Central memory CD8-positive, alpha-beta T cell (primary cell): Measurements from ENCODE around the gene MGARP.
"Not testable (repeated sequence)": the region's sequence is repeated elsewhere in the genome, so short reads cannot be mapped to it uniquely, and the experiment has no call there.

ENCODE experiments used
- ATAC-seq: fragments of 150-1000 bp; cut with Tn5 transposase; replicated peaks from 2 replicates; pipeline ENCODE4 v1.10.0; 2022; ENCODE audit warnings: mild to moderate bottlenecking, moderate FRiP score, moderate number of reproducible peaks; ENCODE audit not compliant: poor library complexity, severe bottlenecking; ENCODE audit errors: extremely low read depth
- DNase-seq, 2 donors: peaks; one replicate each; pipeline ENCODE4 v3.0.0; 2021; ENCODE audit warnings: low spot score in 2 of 2
- H3K27ac Mint-ChIP-seq: one replicate; pipeline ENCODE4 v1.8.0; 2022; ENCODE audit warnings: low read depth, mild to moderate bottlenecking, moderate library complexity, mixed read lengths
- H3K27me3 Mint-ChIP-seq: one replicate; pipeline ENCODE4 v1.8.0; 2022; ENCODE audit warnings: mixed read lengths
- H3K36me3 Mint-ChIP-seq: one replicate; pipeline ENCODE4 v1.8.0; 2022; ENCODE audit warnings: mild to moderate bottlenecking, moderate library complexity, mixed read lengths; ENCODE audit not compliant: insufficient read depth
- H3K4me1 Mint-ChIP-seq: one replicate; pipeline ENCODE4 v1.8.0; 2022; ENCODE audit warnings: mixed read lengths
- H3K4me3 Mint-ChIP-seq: one replicate; pipeline ENCODE4 v1.8.0; 2022; ENCODE audit warnings: mild to moderate bottlenecking, moderate library complexity, mixed read lengths
- H3K9me3 Mint-ChIP-seq: one replicate; pipeline ENCODE4 v1.8.0; 2022; ENCODE audit warnings: mixed read lengths

The MGARP gene

DNA sequence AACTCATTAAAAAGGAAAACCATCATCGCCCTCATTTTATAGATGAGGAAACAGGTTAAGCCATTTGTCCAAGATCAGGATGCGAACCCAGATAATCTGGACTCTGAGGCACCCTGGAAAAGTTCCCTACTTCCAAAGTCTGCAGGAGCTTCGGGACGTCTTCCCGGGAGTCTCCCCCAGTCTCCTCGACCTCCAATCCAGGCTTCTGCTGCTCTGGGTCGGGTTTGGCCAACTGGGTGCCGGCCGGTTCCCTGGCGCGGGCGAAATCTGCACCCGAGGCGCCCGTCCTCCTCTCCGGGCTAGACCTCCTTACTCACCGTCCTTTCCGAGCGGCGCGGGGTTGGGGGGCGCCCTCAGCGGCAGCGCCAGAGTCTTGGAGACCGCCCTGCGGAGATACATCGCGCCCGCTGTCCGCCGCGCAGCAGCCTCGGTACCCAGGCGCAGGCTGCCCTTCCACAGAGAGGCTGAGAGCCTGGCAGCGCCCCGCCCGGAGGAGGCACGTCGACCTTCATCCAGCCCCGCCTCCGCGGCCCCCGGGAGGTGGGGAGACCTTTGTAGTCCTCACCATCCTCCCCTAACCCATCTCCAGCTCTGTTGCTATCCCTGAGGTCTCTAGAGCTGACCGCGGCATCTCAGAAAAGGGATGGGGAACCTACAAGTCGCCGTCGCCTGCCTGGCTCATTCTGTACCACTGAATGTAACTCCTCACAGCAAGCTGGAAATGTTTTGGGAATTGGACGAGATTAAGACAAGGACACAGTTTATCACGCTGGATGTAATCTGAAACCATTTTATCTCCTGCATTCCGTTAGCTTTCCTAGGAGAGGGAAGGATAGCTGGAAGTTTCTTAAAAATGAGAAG lies at the start of gene MGARP:
MGARP (minus strand) TSS at position 466 of the 861 bp plus-strand sequence; CDS start at position 399, 67 bp downstream.
- DNase-seq (no peak), ATAC-seq (peak; percentile 65)
- peaks cover 1% of the 10 kb centered on the region for H3K36me3 Mint-ChIP-seq
- no peaks in the 10 kb centered on the region for H3K9me3 Mint-ChIP-seq
- H3K4me1 Mint-ChIP-seq = peaks cover 18% of the 10 kb centered on the region
- H3K4me3 Mint-ChIP-seq = peak within 1 kb of the TSS; percentile 72
- H3K27me3 Mint-ChIP-seq = peaks cover 41% of the 10 kb centered on the region
- no peak within 1 kb of the TSS for H3K27ac Mint-ChIP-seq

DNA sequence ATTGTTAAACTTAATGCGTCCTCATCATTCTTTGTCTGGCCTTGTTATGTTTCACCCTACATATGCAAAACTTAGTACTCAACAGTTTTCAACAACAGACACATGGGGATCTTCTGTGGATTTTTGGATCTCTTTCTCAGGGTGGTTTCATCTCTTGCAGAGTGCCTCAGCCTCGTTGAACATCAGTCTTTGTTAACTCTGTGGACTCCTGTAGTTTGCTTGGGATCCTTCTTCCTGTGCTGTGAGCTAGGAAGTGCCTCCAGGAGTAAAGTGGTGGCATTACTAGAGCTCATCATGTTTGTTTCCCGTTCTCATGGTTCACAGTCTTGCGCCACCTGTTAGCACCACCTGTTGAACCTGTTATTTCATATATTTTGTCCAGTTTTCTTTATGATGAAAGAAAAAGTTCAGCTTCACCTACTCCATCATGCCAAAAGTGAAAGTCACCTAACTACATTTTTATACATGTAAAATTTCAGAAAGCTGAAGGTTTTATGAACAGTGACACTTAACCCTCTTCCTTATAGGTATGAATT lies 49.7 kb upstream of the MGARP start:
- no peaks in the 10 kb centered on the region for H3K27me3 Mint-ChIP-seq
- ATAC-seq (no peak), DNase-seq (no peak)
- no peaks in the 10 kb centered on the region for H3K9me3 Mint-ChIP-seq
- no peak overlapping the region for H3K27ac Mint-ChIP-seq
- peaks cover 30% of the 10 kb centered on the region for H3K4me1 Mint-ChIP-seq
- peaks cover 21% of the 10 kb centered on the region for H3K36me3 Mint-ChIP-seq
- H3K4me3 Mint-ChIP-seq = no peak overlapping the region

DNA sequence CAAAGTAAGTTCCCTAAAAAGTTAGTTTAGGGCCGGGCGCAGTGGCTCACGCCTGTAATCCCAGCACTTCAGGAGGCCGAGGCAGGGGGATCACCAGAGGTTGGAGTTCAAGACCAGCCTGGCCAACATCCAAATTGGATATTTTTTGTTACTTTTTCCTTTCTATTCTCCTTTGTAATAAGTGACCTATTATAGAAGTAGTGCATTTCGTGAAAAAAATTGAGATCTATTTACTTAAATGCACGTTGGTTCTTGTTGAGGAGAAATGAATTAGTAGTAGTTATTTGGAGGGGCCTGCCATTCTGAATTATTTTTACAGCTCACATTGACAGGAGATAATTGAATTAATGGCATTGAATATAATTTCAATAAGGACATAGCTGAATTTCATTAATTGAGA lies 44.6 kb upstream of the MGARP start:
- peaks cover 48% of the 10 kb centered on the region for H3K4me1 Mint-ChIP-seq

GRCh38 chr4:139322541-139322940 lies 42.5 kb upstream of the MGARP start:
- H3K27ac Mint-ChIP-seq, H3K4me3 Mint-ChIP-seq, H3K36me3 Mint-ChIP-seq, ATAC-seq, H3K27me3 Mint-ChIP-seq, H3K9me3 Mint-ChIP-seq, DNase-seq: not testable (repeated sequence)
- H3K4me1 Mint-ChIP-seq = peaks cover 46% of the 10 kb centered on the region

More for the DNA sequence above, 44.6 kb upstream of the MGARP start:
- no peak for DNase-seq
- Mint-ChIP-seq H3K4me3 (no peak overlapping the region), H3K27ac (peak overlapping the region; percentile 73), H3K27me3 (no peaks in the 10 kb centered on the region), H3K36me3 (peaks cover 13% of the 10 kb centered on the region), H3K9me3 (no peaks in the 10 kb centered on the region)
- no peak for ATAC-seq

DNA sequence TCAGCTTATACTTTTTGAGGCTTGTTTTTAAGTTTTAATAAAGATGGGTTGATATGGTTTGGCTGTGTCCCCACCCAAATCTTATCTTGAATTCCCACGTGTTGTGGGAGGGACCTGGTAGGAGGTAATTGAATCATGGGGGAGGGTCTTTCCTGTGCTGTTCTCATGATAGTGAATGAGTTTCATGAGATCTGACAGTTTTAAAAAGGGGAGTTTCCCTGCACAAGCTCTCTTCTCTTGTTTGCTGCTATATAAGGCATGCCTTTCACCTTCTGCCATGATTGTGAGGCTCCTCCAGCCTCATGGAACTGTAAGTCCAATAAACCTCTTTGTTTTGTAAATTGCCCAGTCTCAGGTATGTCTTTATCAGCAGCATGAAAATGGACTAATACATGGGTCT lies 42.0 kb upstream of the MGARP start:
- not testable (repeated sequence) for H3K9me3 Mint-ChIP-seq, H3K4me3 Mint-ChIP-seq, ATAC-seq, H3K36me3 Mint-ChIP-seq, DNase-seq, H3K27me3 Mint-ChIP-seq
- Mint-ChIP-seq H3K4me1 (peaks cover 50% of the 10 kb centered on the region), H3K27ac (peak overlapping the region; percentile 41)

- H3K9me3 Mint-ChIP-seq = no peaks in the 10 kb centered on the region
- no peak overlapping the region for H3K4me3 Mint-ChIP-seq
- no peak overlapping the region for H3K27ac Mint-ChIP-seq
- DNase-seq (no peak), ATAC-seq (no peak)
- H3K27me3 Mint-ChIP-seq = no peaks in the 10 kb centered on the region
- H3K36me3 Mint-ChIP-seq = peaks cover 2% of the 10 kb centered on the region
- H3K4me1 Mint-ChIP-seq = peaks cover 70% of the 10 kb centered on the region
These were observed 39.5 kb upstream of the MGARP start for GRCh38 chr4:139319571-139319970.

DNA sequence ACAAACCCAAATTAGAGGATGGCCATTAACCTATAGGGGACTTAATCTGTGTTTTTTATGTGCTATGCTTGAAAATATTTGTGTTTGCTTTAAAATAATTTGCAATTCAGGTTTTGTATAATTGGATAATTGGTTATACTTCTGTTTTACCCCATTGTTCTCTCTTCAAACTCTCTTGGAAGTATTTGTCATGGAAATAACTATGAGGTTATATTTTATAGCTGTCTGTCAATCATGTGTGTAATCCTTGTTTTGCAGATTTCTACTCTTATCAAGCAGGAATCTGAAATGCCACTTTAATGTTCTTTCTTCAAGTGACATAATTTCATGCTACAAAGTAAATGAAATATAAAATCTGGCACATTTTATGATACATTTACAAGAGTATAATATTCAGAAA lies 37.6 kb upstream of the MGARP start:
- Mint-ChIP-seq H3K9me3 (no peaks in the 10 kb centered on the region), H3K4me1 (peaks cover 66% of the 10 kb centered on the region), H3K27ac (no peak overlapping the region), H3K4me3 (no peak overlapping the region), H3K27me3 (no peaks in the 10 kb centered on the region), H3K36me3 (no peaks in the 10 kb centered on the region)
- ATAC-seq = no peak
- DNase-seq = no peak

GRCh38 chr4:139316733-139317132 lies 36.7 kb upstream of the MGARP start:
- H3K27ac Mint-ChIP-seq = peak overlapping the region; percentile 90
- peaks cover 64% of the 10 kb centered on the region for H3K4me1 Mint-ChIP-seq

GRCh38 chr4:139315221-139315675 lies 35.2 kb upstream of the MGARP start:
- Mint-ChIP-seq H3K4me1 (peaks cover 66% of the 10 kb centered on the region), H3K36me3 (peaks cover 3% of the 10 kb centered on the region), H3K9me3 (no peaks in the 10 kb centered on the region), H3K4me3 (peak overlapping the region; percentile 15), H3K27me3 (no peaks in the 10 kb centered on the region), H3K27ac (peak overlapping the region; percentile 90)
- no peak for ATAC-seq
- DNase-seq = no peak

More at GRCh38 chr4:139316733-139317132, 36.7 kb upstream of the MGARP start:
- no peak for ATAC-seq
- no peaks in the 10 kb centered on the region for H3K27me3 Mint-ChIP-seq
- no peaks in the 10 kb centered on the region for H3K36me3 Mint-ChIP-seq
- no peak for DNase-seq
- H3K4me3 Mint-ChIP-seq = peak overlapping the region; percentile 2
- no peaks in the 10 kb centered on the region for H3K9me3 Mint-ChIP-seq

DNA sequence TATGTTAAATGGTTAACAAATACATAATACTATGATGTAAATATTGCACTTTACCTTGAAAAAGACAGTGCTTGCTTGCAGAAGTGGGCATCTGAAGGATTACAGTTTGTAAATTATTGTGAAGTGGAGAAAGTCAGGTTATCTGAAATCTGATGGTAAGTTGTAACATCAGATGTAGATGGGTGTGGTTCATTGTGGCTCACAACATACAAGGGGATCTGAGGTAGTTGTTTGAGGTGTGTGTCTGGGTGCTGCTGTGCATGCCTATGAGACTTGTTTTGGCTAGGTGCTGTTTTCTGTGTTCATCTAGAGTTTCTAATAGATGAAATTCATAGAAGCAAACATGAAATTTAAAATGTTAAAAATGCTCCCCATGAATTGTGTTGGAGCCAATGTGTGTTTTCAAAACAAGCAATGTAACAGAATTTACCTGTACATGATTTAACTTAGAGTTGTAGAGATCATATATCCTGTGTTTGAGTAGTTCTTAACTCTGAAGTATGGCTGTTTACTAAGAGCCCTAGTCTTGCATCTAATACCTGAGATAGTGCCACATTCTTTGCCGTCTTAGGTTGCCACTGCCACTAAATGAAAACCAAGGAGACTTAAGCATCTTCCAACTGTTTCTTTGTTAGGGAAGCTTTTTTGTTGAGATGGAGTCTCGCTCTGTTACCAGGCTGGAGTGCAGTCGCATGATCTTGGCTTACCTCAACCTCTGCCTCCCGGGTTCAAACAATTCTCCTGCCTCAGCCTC lies 34.2 kb upstream of the MGARP start:
- H3K27me3 Mint-ChIP-seq = no peaks in the 10 kb centered on the region
- H3K9me3 Mint-ChIP-seq = no peaks in the 10 kb centered on the region
- ATAC-seq = peak; percentile 87
- no peak for DNase-seq
- peak overlapping the region; percentile 15 for H3K4me3 Mint-ChIP-seq
- H3K4me1 Mint-ChIP-seq = peaks cover 60% of the 10 kb centered on the region
- peak overlapping the region; percentile 90 for H3K27ac Mint-ChIP-seq
- peaks cover 4% of the 10 kb centered on the region for H3K36me3 Mint-ChIP-seq

DNA sequence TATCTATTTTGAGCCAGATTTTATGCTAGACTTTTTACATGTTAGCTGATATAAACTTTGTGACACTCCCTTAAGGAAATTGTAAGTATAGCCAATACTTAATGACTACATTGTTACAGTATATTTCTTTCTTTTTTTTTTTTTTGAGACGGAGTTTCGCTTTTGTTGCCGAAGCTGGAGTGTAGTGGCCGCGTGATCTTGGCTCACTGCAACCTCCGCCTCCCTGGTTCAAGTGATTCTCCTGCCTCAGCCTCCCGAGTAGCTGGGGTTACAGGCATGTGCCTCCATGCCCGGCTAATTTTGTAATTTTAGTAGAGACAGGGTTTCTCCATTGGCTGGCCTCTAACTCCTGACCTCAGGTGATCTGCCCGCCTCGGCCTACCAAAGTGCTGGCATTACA lies 33.4 kb upstream of the MGARP start:
- not testable (repeated sequence) for H3K27me3 Mint-ChIP-seq, ATAC-seq, DNase-seq, H3K36me3 Mint-ChIP-seq, H3K9me3 Mint-ChIP-seq
- H3K27ac Mint-ChIP-seq = peak overlapping the region; percentile 90
- H3K4me1 Mint-ChIP-seq = peaks cover 63% of the 10 kb centered on the region
- H3K4me3 Mint-ChIP-seq = peak overlapping the region; percentile 15

GRCh38 chr4:139312552-139313332 lies 32.7 kb upstream of the MGARP start:
- ATAC-seq = no peak
- Mint-ChIP-seq H3K36me3 (peaks cover 4% of the 10 kb centered on the region), H3K27me3 (no peaks in the 10 kb centered on the region), H3K27ac (peak overlapping the region; percentile 90), H3K4me3 (no peak overlapping the region), H3K4me1 (peaks cover 66% of the 10 kb centered on the region), H3K9me3 (no peaks in the 10 kb centered on the region)
- no peak for DNase-seq
